Neuronal stem cell (in vitro differentiated cells): ENCODE data around the gene TTN.

ENCODE experiments used
- DNase-seq: peaks from one replicate; pipeline ENCODE4 v3.0.0-alpha.2; 2013; ENCODE audit warnings: low spot score
- H2AFZ ChIP-seq: one replicate; pipeline ENCODE4 v1.6.1; 2013; ENCODE audit warnings: mild to moderate bottlenecking, low read length, inconsistent platforms
- H2AK5ac ChIP-seq: 2 replicates; pipeline ENCODE4 v1.6.1; 2013; ENCODE audit warnings: low read depth, mild to moderate bottlenecking, inconsistent platforms, low read length, moderate library complexity, mixed read lengths
- H2BK120ac ChIP-seq: 2 replicates; pipeline ENCODE4 v1.6.1; 2013; ENCODE audit warnings: low read depth, mild to moderate bottlenecking, inconsistent platforms, low read length, moderate library complexity, mixed read lengths
- H2BK12ac ChIP-seq: one replicate; pipeline ENCODE4 v1.6.1; 2013; ENCODE audit warnings: low read length, inconsistent platforms
- H2BK15ac ChIP-seq: 2 replicates; pipeline ENCODE4 v1.6.1; 2013; ENCODE audit warnings: mild to moderate bottlenecking, low read length, inconsistent platforms, mixed read lengths
- H2BK5ac ChIP-seq: one replicate; pipeline ENCODE4 v1.6.1; 2013; ENCODE audit warnings: inconsistent platforms, mild to moderate bottlenecking, low read length, moderate library complexity
- H3K14ac ChIP-seq: one replicate; pipeline ENCODE4 v1.6.1; 2013; ENCODE audit warnings: low read length, inconsistent platforms
- H3K18ac ChIP-seq: 2 replicates; pipeline ENCODE4 v1.6.1; 2013; ENCODE audit warnings: low read length, inconsistent platforms
- H3K23ac ChIP-seq: 2 replicates; pipeline ENCODE4 v1.6.1; 2013; ENCODE audit warnings: low read depth, mild to moderate bottlenecking, mixed read lengths, low read length, inconsistent platforms; ENCODE audit not compliant: poor library complexity
- H3K27ac ChIP-seq: replicated peaks from 3 replicates; pipeline ENCODE4 v1.5.1; 2013; ENCODE audit warnings: low read length, inconsistent platforms
- H3K27me3 ChIP-seq, 3 experiments: 2 replicates each; pipeline ENCODE4 v1.6.1; 2013; ENCODE audit warnings: low read length in 3 of 3, mild to moderate bottlenecking in 2 of 3, inconsistent platforms in 1 of 3, low read depth in 1 of 3, mixed read lengths in 1 of 3, moderate library complexity in 1 of 3; ENCODE audit not compliant: control insufficient read depth in 3 of 3, insufficient read depth in 3 of 3
- H3K36me3 ChIP-seq, 2 donors: replicated peaks in 1 of 2; 2 replicates each; pipeline ENCODE4 v1.6.1; 2013; ENCODE audit warnings: low read length in 2 of 2; ENCODE audit not compliant: control insufficient read depth in 2 of 2, insufficient read depth in 2 of 2
- H3K4ac ChIP-seq: 2 replicates; pipeline ENCODE4 v1.6.1; 2013; ENCODE audit warnings: inconsistent platforms, mild to moderate bottlenecking, low read length, moderate library complexity
- H3K4me1 ChIP-seq, 2 donors: 1 replicate in 1 of 2; 2 replicates in 1 of 2; pipeline ENCODE4 v1.6.1; 2013; ENCODE audit warnings: low read length in 2 of 2, low read depth in 1 of 2; ENCODE audit not compliant: control insufficient read depth in 2 of 2, insufficient read depth in 1 of 2
- H3K4me2 ChIP-seq: one replicate; pipeline ENCODE4 v1.6.1; 2013; ENCODE audit warnings: mild to moderate bottlenecking, low read length, inconsistent platforms; ENCODE audit not compliant: insufficient read depth, poor library complexity, severe bottlenecking
- H3K4me3 ChIP-seq, 2 donors: 2 replicates each; pipeline ENCODE4 v1.5.1; 2013; ENCODE audit warnings: low read length in 2 of 2, mild to moderate bottlenecking in 2 of 2, inconsistent platforms in 1 of 2, moderate library complexity in 1 of 2
- H3K79me1 ChIP-seq: one replicate; pipeline ENCODE4 v1.6.1; 2013; ENCODE audit warnings: low read depth, mild to moderate bottlenecking, inconsistent platforms, low read length, moderate library complexity
- H3K9ac ChIP-seq: one replicate; pipeline ENCODE4 v1.6.1; 2013; ENCODE audit warnings: mild to moderate bottlenecking, low read depth, low read length, inconsistent platforms; ENCODE audit not compliant: poor library complexity
- H3K9me3 ChIP-seq, 2 donors: replicated peaks in 1 of 2; 2 replicates each; pipeline versions ENCODE3 to v1.6.1; 2013; ENCODE audit warnings: low read length in 2 of 2, mild to moderate bottlenecking in 2 of 2, inconsistent platforms in 1 of 2, low read depth in 1 of 2, mixed read lengths in 1 of 2, moderate library complexity in 1 of 2; ENCODE audit not compliant: control insufficient read depth in 2 of 2, insufficient read depth in 1 of 2
- H4K8ac ChIP-seq: one replicate; pipeline ENCODE4 v1.6.1; 2013; ENCODE audit warnings: low read depth, mild to moderate bottlenecking, inconsistent platforms, low read length, moderate library complexity
- H4K91ac ChIP-seq: one replicate; pipeline ENCODE4 v1.6.1; 2013; ENCODE audit warnings: low read length, low read depth, mild to moderate bottlenecking, inconsistent platforms; ENCODE audit not compliant: poor library complexity
- WGBS, 2 donors: extraction: QIAGEN DNeasy Blood & Tissue Kit; methylation state at CpG; one replicate each; pipeline ENCODE4 v1.1.7; 2013; ENCODE audit warnings: missing lambda C conversion rate in 2 of 2, mixed read lengths in 1 of 2; ENCODE audit not compliant: insufficient read length in 2 of 2, insufficient replicate concordance in 1 of 2; ENCODE audit errors: extremely low coverage in 2 of 2; 5-methylcytosine and 5-hydroxymethylcytosine counted together

TTN gene

GRCh38 chr2:178692845-178693244 lies 114.4 kb downstream of the TTN start:
- WGBS, 2 donors, result no CpG with 5 or more reads among the region's 2 CpGs
- H3K4me3 ChIP-seq, result no peak overlapping the region
- no peak overlapping the region for H3K9ac ChIP-seq
- H2BK120ac ChIP-seq, result no peak overlapping the region
- no peak overlapping the region for H3K4ac ChIP-seq
- no peak overlapping the region for H2BK15ac ChIP-seq
- no peak overlapping the region for H4K91ac ChIP-seq
- no peak overlapping the region for H2AK5ac ChIP-seq
- H3K79me1 ChIP-seq, result no peaks in the 10 kb centered on the region
- H3K4me1 ChIP-seq, result no peaks in the 10 kb centered on the region
- H3K23ac ChIP-seq, result no peak overlapping the region
- no peak overlapping the region for H3K18ac ChIP-seq
- no peak overlapping the region for H3K14ac ChIP-seq
- no peak for DNase-seq
- no peak overlapping the region for H3K27ac ChIP-seq
- H3K9me3 ChIP-seq, result no peaks in the 10 kb centered on the region
- no peak overlapping the region for H2AFZ ChIP-seq
- H2BK12ac ChIP-seq, result no peak overlapping the region
- no peak overlapping the region for H2BK5ac ChIP-seq
- no peaks in the 10 kb centered on the region for H3K27me3 ChIP-seq
- H3K36me3 ChIP-seq, result no peaks in the 10 kb centered on the region
- no peak overlapping the region for H4K8ac ChIP-seq
- no peak overlapping the region for H3K4me2 ChIP-seq

GRCh38 chr2:178689808-178690207 lies 117.4 kb downstream of the TTN start:
- H2BK120ac ChIP-seq, result no peak overlapping the region
- DNase-seq, result no peak

GRCh38 chr2:178683877-178684276 lies 123.3 kb downstream of the TTN start:
- DNase-seq, result no peak
- Histone ChIP-seq H2BK120ac (no peak overlapping the region), H2AK5ac (no peak overlapping the region), H3K36me3 (no peaks in the 10 kb centered on the region), H4K8ac (no peak overlapping the region), H3K4me3 (no peak overlapping the region), H3K9ac (no peak overlapping the region), H2BK15ac (no peak overlapping the region), H3K4ac (no peak overlapping the region), H3K27ac (no peak overlapping the region), H2BK5ac (no peak overlapping the region), H3K23ac (no peak overlapping the region), H4K91ac (no peak overlapping the region), H3K18ac (no peak overlapping the region), H2BK12ac (no peak overlapping the region), H3K4me2 (no peak overlapping the region), H3K27me3 (no peaks in the 10 kb centered on the region), H3K79me1 (no peaks in the 10 kb centered on the region), H2AFZ (no peak overlapping the region), H3K9me3 (no peaks in the 10 kb centered on the region), H3K4me1 (no peaks in the 10 kb centered on the region), H3K14ac (no peak overlapping the region)
- no CpG with 5 or more reads among the region's 1 CpG for whole genome bisulfite sequencing, 2 donors

More at GRCh38 chr2:178689808-178690207, 117.4 kb downstream of the TTN start:
- no peak overlapping the region for H3K9ac ChIP-seq
- no peaks in the 10 kb centered on the region for H3K9me3 ChIP-seq
- no peaks in the 10 kb centered on the region for H3K27me3 ChIP-seq
- WGBS, 2 donors, result no CpG with 5 or more reads among the region's 1 CpG
- H3K79me1 ChIP-seq, result no peaks in the 10 kb centered on the region
- H2BK5ac ChIP-seq, result no peak overlapping the region
- H3K4me1 ChIP-seq, result no peaks in the 10 kb centered on the region
- no peak overlapping the region for H2BK15ac ChIP-seq
- H3K18ac ChIP-seq, result no peak overlapping the region
- no peak overlapping the region for H3K23ac ChIP-seq
- H3K27ac ChIP-seq, result no peak overlapping the region
- H3K4ac ChIP-seq, result no peak overlapping the region
- no peak overlapping the region for H2AFZ ChIP-seq
- H3K36me3 ChIP-seq, result no peaks in the 10 kb centered on the region
- H4K91ac ChIP-seq, result no peak overlapping the region
- no peak overlapping the region for H2AK5ac ChIP-seq
- no peak overlapping the region for H4K8ac ChIP-seq
- H3K14ac ChIP-seq, result no peak overlapping the region
- no peak overlapping the region for H3K4me2 ChIP-seq
- no peak overlapping the region for H3K4me3 ChIP-seq
- no peak overlapping the region for H2BK12ac ChIP-seq

- no CpG with 5 or more reads among the region's 4 CpGs for WGBS, 2 donors
Observed at GRCh38 chr2:178681081-178681480, 126.1 kb downstream of the TTN start.

More at GRCh38 chr2:178681081-178681480, 126.1 kb downstream of the TTN start:
- H3K27ac ChIP-seq, result no peak overlapping the region
- no peak overlapping the region for H3K23ac ChIP-seq
- H3K4me3 ChIP-seq, result no peak overlapping the region
- no peak overlapping the region for H4K8ac ChIP-seq
- H2AK5ac ChIP-seq, result no peak overlapping the region
- no peak overlapping the region for H3K4me2 ChIP-seq
- no peak overlapping the region for H2AFZ ChIP-seq
- H3K4ac ChIP-seq, result no peak overlapping the region
- no peak overlapping the region for H4K91ac ChIP-seq
- no peak for DNase-seq
- H3K27me3 ChIP-seq, result no peaks in the 10 kb centered on the region
- H3K4me1 ChIP-seq, result no peaks in the 10 kb centered on the region
- H3K36me3 ChIP-seq, result no peaks in the 10 kb centered on the region
- H2BK120ac ChIP-seq, result no peak overlapping the region
- H2BK12ac ChIP-seq, result no peak overlapping the region
- H3K9ac ChIP-seq, result no peak overlapping the region
- no peak overlapping the region for H3K18ac ChIP-seq
- no peaks in the 10 kb centered on the region for H3K79me1 ChIP-seq
- H2BK15ac ChIP-seq, result no peak overlapping the region
- no peak overlapping the region for H2BK5ac ChIP-seq
- no peaks in the 10 kb centered on the region for H3K9me3 ChIP-seq
- no peak overlapping the region for H3K14ac ChIP-seq
